Amygdala (tissue), 56 donors: Measurements from ENCODE around the gene ABCC1.
"Not testable (repeated sequence)": the region's sequence is repeated elsewhere in the genome, so short reads cannot be mapped to it uniquely, and the experiment has no call there.

Source experiments
- DNase-seq, 56 donors: peaks; one replicate each; lab custom pipeline; 2025; lab: John Stamatoyannopoulos, UW

The ABCC1 gene

GRCh38 chr16:15963307-15963910 is 14.0 kb downstream of the ABCC1 start:
- DNase-seq, result no peak

GRCh38 chr16:15966420-15966819 is 17.0 kb downstream of the ABCC1 start:
- no peak for DNase-seq

GRCh38 chr16:15966836-15967546 is 17.6 kb downstream of the ABCC1 start:
- DNase-seq, result no peak

GRCh38 chr16:15967655-15968315 is 18.4 kb downstream of the ABCC1 start:
- no peak for DNase-seq

GRCh38 chr16:15970202-15970601 is 20.8 kb downstream of the ABCC1 start:
- DNase-seq, result no peak

- no peak for DNase-seq
Measured at GRCh38 chr16:15970743-15971439, 21.5 kb downstream of the ABCC1 start.

GRCh38 chr16:15971440-15971815 is 22.0 kb downstream of the ABCC1 start:
- DNase-seq, result no peak

- no peak for DNase-seq
Measured at GRCh38 chr16:15972046-15972868, 22.8 kb downstream of the ABCC1 start.

- DNase-seq, result no peak
Measured at GRCh38 chr16:15973421-15973820, 24.0 kb downstream of the ABCC1 start.

GRCh38 chr16:15974057-15974456 is 24.6 kb downstream of the ABCC1 start:
- DNase-seq, result no peak

GRCh38 chr16:15975172-15975571 is 25.8 kb downstream of the ABCC1 start:
- no peak for DNase-seq

- DNase-seq, result no peak
Measured at GRCh38 chr16:15976225-15976812, 26.9 kb downstream of the ABCC1 start.

- DNase-seq, result no peak
Measured at GRCh38 chr16:15976929-15977637, 27.7 kb downstream of the ABCC1 start.

GRCh38 chr16:15979801-15980200 is 30.4 kb downstream of the ABCC1 start:
- DNase-seq, result no peak

- no peak for DNase-seq
Measured at GRCh38 chr16:15980329-15980728, 30.9 kb downstream of the ABCC1 start.

GRCh38 chr16:15981382-15981781 is 32.0 kb downstream of the ABCC1 start:
- DNase-seq, result no peak

GRCh38 chr16:15982194-15982915 is 32.9 kb downstream of the ABCC1 start:
- DNase-seq, result not testable (repeated sequence)

GRCh38 chr16:15983898-15984297 is 34.5 kb downstream of the ABCC1 start:
- DNase-seq, result no peak

GRCh38 chr16:15985144-15985543 is 35.7 kb downstream of the ABCC1 start:
- no peak for DNase-seq
